GM12873 (cell line): ENCODE results near the gene WHRN.

Experiments
- CTCF ChIP-seq: IDR thresholded peaks from 2 replicates; pipeline ENCODE4 v1.5.1; 2012; ENCODE audit warnings: low read depth, mild to moderate bottlenecking, moderate library complexity, low read length, control low read depth; ENCODE audit not compliant: insufficient read depth; ENCODE audit errors: missing control alignments

Gene WHRN

GRCh38 chr9:114371343-114371944, 133.8 kb downstream of the WHRN start:
- TF ChIP-seq CTCF = no peak

GRCh38 chr9:114370968-114371320, 134.3 kb downstream of the WHRN start:
- TF ChIP-seq CTCF = no peak

- TF ChIP-seq CTCF = no peak
Measured at GRCh38 chr9:114370251-114370967, 134.9 kb downstream of the WHRN start.

- TF ChIP-seq CTCF = no peak
Measured at GRCh38 chr9:114369216-114370130, 135.8 kb downstream of the WHRN start.

GRCh38 chr9:114367772-114368569, 137.3 kb downstream of the WHRN start:
- no peak for TF ChIP-seq CTCF

GRCh38 chr9:114367366-114367765, 137.9 kb downstream of the WHRN start:
- TF ChIP-seq CTCF = no peak
